ENCODE data around the gene RGL4. TPM values are rescaled to one million over a fixed set of nuclear protein-coding genes. Genes with fewer than 3 reads are reported as not detected.
"Not testable (repeated sequence)": the region's sequence is repeated elsewhere in the genome, so short reads cannot be mapped to it uniquely, and the experiment has no call there.

RGL4 gene
- total RNA-seq, 1 experiment from 2014 or later: not detected

- peaks cover 16% of the 10 kb centered on the region for H3F3A ChIP-seq (ENCODE audit: insufficient read depth, low read depth)
- H3K4me3 ChIP-seq: no peak overlapping the region
- no peak overlapping the region for H3K4me2 ChIP-seq
- peaks cover 23% of the 10 kb centered on the region for H3K4me1 ChIP-seq (replicated peaks; ENCODE audit: insufficient read depth)
- no peak for DNase-seq
- no peaks in the 10 kb centered on the region for H3K9me3 ChIP-seq (ENCODE audit: insufficient read depth, low read depth)
- no peaks in the 10 kb centered on the region for H3K27me3 ChIP-seq (ENCODE audit: insufficient read depth, low read depth)
- TF ChIP-seq CTCF (conservative IDR thresholded peaks at IDR 0.05) (no peak), EZH2 (IDR thresholded peaks at IDR 0.05; ENCODE audit: low read depth) (no peak)
- H4K20me1 ChIP-seq (ENCODE audit: insufficient read depth): no peaks in the 10 kb centered on the region
- H3K36me3 ChIP-seq (ENCODE audit: low read depth): no peaks in the 10 kb centered on the region
- intact Hi-C loops (cut with micrococcal nuclease; ENCODE audit: unreplicated experiment): no loop called here
- H2AFZ ChIP-seq: no peak overlapping the region
- ChIA-PET POLR2A (ENCODE audit: unreplicated experiment) (no interaction called here), CTCF (no interaction called here)
- H3K79me2 ChIP-seq (ENCODE audit: low read depth): peaks cover 10% of the 10 kb centered on the region
- no peaks in the 10 kb centered on the region for H3K9me2 ChIP-seq (ENCODE audit: insufficient read depth)
- no peak overlapping the region for H3K27ac ChIP-seq
- no TSS peak for BruUV-seq (replicated peaks)
These were observed 30.0 kb downstream of the RGL4 start for GRCh38 chr22:23720855-23721254.

GRCh38 chr22:23722160-23722559 is 31.3 kb downstream of the RGL4 start:
- H2AFZ ChIP-seq: no peak overlapping the region
- H3K79me2 ChIP-seq (ENCODE audit: low read depth): no peaks in the 10 kb centered on the region
- H3K9me2 ChIP-seq (ENCODE audit: insufficient read depth): no peaks in the 10 kb centered on the region
- intact Hi-C loops (cut with micrococcal nuclease; ENCODE audit: unreplicated experiment): no loop called here
- no peak overlapping the region for H3K4me3 ChIP-seq
- BruUV-seq (replicated peaks): no TSS peak
- peaks cover 23% of the 10 kb centered on the region for H3K4me1 ChIP-seq (replicated peaks; ENCODE audit: insufficient read depth)
- H3K36me3 ChIP-seq (ENCODE audit: low read depth): no peaks in the 10 kb centered on the region
- no peaks in the 10 kb centered on the region for H3K27me3 ChIP-seq (ENCODE audit: insufficient read depth, low read depth)
- no peaks in the 10 kb centered on the region for H3K9me3 ChIP-seq (ENCODE audit: insufficient read depth, low read depth)
- H4K20me1 ChIP-seq (ENCODE audit: insufficient read depth): no peaks in the 10 kb centered on the region
- H3K4me2 ChIP-seq: no peak overlapping the region
- CTCF ChIA-PET: interaction anchor here (0.6 kb wide), 1 partner anchor 165 kb away, joined by 3 read pairs; no protein-coding TSS in a partner anchor
- no peak overlapping the region for H3K27ac ChIP-seq
- TF ChIP-seq EZH2 (IDR thresholded peaks at IDR 0.05; ENCODE audit: low read depth): no peak
- no peak for TF ChIP-seq CTCF (conservative IDR thresholded peaks at IDR 0.05)
- no peak for DNase-seq
- peaks cover 16% of the 10 kb centered on the region for H3F3A ChIP-seq (ENCODE audit: insufficient read depth, low read depth)
- POLR2A ChIA-PET (ENCODE audit: unreplicated experiment): interaction anchor here (0.6 kb wide), 1 partner anchor 11 kb away, joined by 3 read pairs; no protein-coding TSS in a partner anchor

- no peak overlapping the region for H3K4me3 ChIP-seq
- H3K9me2 ChIP-seq (ENCODE audit: insufficient read depth): no peaks in the 10 kb centered on the region
- BruUV-seq (replicated peaks): no TSS peak
- no peak overlapping the region for H3K4me2 ChIP-seq
- H3F3A ChIP-seq (ENCODE audit: insufficient read depth, low read depth): peaks cover 16% of the 10 kb centered on the region
- peaks cover 20% of the 10 kb centered on the region for H3K4me1 ChIP-seq (replicated peaks; ENCODE audit: insufficient read depth)
- no peak for DNase-seq
- no peak for TF ChIP-seq CTCF (conservative IDR thresholded peaks at IDR 0.05)
- no peak for TF ChIP-seq EZH2 (IDR thresholded peaks at IDR 0.05; ENCODE audit: low read depth)
- H3K9me3 ChIP-seq (ENCODE audit: insufficient read depth, low read depth): no peaks in the 10 kb centered on the region
- intact Hi-C loops (cut with micrococcal nuclease; ENCODE audit: unreplicated experiment): no loop called here
- POLR2A ChIA-PET (ENCODE audit: unreplicated experiment): no interaction called here
- H4K20me1 ChIP-seq (ENCODE audit: insufficient read depth): no peaks in the 10 kb centered on the region
- CTCF ChIA-PET: no interaction called here
- H3K36me3 ChIP-seq (ENCODE audit: low read depth): no peaks in the 10 kb centered on the region
- H3K79me2 ChIP-seq (ENCODE audit: low read depth): no peaks in the 10 kb centered on the region
- no peak overlapping the region for H2AFZ ChIP-seq
- no peak overlapping the region for H3K27ac ChIP-seq
- H3K27me3 ChIP-seq (ENCODE audit: insufficient read depth, low read depth): no peaks in the 10 kb centered on the region
These were observed 31.9 kb downstream of the RGL4 start for GRCh38 chr22:23722724-23723123.

GRCh38 chr22:23728108-23728507 is 37.3 kb downstream of the RGL4 start:
- H3K4me2 ChIP-seq; H4K20me1 ChIP-seq (ENCODE audit: insufficient read depth); H3K4me3 ChIP-seq; CTCF ChIA-PET; H3F3A ChIP-seq (ENCODE audit: insufficient read depth, low read depth); H3K27ac ChIP-seq; H3K9me2 ChIP-seq (ENCODE audit: insufficient read depth); H3K79me2 ChIP-seq (ENCODE audit: low read depth); intact Hi-C loops (cut with micrococcal nuclease; ENCODE audit: unreplicated experiment); H3K36me3 ChIP-seq (ENCODE audit: low read depth); H3K9me3 ChIP-seq (ENCODE audit: insufficient read depth, low read depth); DNase-seq; H2AFZ ChIP-seq; BruUV-seq (replicated peaks); H3K27me3 ChIP-seq (ENCODE audit: insufficient read depth, low read depth): not testable (repeated sequence)
- peaks cover 11% of the 10 kb centered on the region for H3K4me1 ChIP-seq (replicated peaks; ENCODE audit: insufficient read depth)
- POLR2A ChIA-PET (ENCODE audit: unreplicated experiment): interaction anchor here (0.6 kb wide), 1 partner anchor 16 kb away, joined by 5 read pairs; no protein-coding TSS in a partner anchor
